GM21526 (cell line): ENCODE measurements around the gene APH1B.
"Not testable (repeated sequence)": the region's sequence is repeated elsewhere in the genome, so short reads cannot be mapped to it uniquely, and the experiment has no call there.

Experiments used
- ATAC-seq: cut with Tn5 transposase; IDR thresholded peaks from one replicate; pipeline ENCODE4 v1.9.1; 2021; ENCODE audit warnings: moderate library complexity; ENCODE audit not compliant: unreplicated experiment, low FRiP score

The APH1B gene

DNA sequence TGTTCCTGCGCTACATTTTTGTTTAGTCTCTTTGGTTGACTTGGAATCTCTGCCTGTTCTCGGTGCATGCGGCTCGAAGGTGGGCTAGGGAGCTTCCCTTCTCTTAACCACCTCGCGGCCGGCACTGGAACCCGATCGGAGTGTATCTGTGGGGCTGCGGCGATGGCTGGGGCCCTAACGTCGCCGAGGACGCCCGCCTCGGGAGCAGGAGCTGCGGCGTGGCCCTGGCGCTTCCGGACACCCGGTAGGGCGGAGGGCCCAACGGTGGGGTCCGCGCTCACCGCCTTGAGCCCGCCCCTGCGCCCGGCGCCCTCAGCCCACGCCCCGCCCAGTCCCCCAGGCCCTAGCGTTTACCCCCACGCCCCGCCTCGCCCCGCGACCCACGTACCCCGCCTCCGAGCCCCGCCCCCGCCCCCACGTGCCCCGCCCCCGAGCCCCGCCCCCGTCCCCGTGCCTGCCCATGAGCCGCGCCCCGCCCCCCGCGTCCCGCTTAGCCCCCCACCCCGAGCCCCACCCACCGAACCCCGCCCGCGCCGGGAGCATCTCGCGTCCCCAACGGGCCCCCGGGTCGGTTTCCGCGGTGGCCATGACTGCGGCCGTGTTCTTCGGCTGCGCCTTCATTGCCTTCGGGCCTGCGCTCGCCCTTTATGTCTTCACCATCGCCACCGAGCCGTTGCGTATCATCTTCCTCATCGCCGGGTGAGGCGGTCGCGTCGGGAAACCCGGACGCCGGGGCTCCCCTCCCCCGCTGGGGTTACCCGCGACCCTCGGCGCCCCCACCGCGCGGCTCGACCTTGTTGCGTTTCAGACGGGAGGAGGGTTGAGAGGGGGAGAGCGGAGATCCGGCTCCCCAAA, at the start of gene APH1B:
TSS of gene APH1B (plus strand) at position 568 of the 855 bp plus-strand sequence. CDS start at position 587, 19 bp downstream.
- ATAC-seq = peak; percentile 63

DNA sequence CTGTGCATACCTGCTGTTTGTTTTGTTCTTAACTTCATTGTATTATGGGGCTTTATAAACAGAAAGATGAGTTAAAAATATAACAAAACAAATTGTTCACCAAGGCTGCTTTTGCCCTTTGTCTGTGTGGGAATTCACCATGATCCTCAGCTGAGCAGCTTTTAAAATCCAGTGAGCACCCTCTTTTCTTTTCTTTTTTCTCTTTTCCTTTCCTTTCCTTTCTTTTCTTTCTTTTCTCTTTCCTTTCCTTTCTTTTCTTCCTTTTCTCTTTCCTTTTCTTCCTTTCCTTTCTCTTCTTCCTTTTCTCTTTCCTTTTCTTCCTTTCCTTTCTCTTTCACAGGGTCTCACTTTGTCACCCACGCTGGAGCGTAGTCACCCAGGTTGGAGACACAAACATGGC, 49.7 kb upstream of the APH1B start:
- ATAC-seq = no peak

DNA sequence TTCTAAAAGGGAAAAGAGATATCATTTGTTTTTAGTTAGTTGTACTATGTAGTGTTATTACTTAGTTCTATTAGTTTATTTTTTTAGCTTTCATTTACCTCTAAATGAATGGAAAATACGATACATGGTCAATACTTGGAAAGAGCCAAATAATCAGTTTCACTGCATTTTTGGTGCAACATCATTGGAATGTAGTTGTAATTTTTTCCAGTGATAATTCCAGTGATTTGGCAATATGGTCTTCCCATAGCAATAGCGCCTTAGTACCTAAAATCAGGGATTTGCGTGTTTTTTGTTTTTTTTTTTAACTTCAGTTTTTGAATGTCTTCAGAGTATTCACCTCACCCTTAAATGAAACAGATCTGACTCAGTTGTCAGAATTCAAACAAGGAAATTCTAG, 46.2 kb upstream of the APH1B start:
- no peak for ATAC-seq

DNA sequence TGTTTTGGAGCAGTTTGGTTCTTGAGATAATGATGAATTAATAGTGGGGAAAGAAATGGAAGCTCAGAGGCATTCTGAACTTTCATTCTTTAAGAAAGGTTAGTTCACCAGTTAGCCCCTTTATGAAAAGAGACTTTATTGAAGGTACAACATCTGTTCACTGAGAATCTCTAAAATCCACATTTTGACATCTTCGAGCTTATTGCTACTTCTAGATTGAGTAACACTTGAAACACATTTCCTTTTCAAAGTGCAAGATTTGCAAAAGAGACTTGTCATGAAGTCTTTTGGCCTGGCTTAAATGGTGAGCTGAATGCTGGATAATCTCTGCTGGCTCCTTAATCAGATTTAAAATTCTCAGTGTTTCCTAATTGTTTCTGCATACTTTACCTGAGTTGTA, 45.7 kb upstream of the APH1B start:
- no peak for ATAC-seq

DNA sequence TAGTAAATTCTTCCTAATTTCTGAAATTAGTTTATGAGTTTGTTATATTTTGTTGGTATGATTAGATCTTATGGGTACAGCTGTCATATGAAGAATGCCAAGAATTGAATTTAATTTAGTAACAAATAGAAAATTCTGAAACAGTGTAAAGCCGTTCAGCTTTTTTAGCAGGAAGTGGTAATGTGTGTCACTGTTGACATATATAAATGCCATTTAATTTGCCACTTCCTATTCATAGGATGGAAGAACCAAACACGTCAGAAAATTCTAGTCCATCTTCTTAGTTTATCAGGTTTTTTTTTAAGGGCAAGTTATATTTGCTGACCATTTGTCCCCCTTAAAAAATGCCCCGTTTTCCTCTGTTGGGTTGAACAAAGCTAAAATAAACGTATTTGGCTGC, 45.0 kb upstream of the APH1B start:
- no peak for ATAC-seq

DNA sequence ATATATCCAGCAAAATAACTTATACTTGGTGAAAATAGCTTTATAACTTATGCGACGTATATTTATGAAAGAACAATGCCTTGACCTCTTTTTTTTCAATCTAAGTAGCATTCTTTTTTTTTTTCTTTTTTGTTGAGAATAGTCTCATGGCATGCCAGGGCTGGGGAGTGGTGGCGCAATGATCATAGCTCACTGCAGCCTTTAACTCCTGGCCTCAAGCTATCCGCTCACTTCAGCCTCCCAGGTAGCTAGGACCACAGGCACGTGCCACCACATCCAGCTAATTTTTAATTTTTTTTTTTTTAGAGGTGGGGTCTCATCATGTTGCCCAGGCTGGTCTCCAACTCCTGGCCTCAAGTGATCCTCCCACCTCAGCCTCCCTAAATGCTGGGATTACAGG, 44.5 kb upstream of the APH1B start:
- no peak for ATAC-seq

DNA sequence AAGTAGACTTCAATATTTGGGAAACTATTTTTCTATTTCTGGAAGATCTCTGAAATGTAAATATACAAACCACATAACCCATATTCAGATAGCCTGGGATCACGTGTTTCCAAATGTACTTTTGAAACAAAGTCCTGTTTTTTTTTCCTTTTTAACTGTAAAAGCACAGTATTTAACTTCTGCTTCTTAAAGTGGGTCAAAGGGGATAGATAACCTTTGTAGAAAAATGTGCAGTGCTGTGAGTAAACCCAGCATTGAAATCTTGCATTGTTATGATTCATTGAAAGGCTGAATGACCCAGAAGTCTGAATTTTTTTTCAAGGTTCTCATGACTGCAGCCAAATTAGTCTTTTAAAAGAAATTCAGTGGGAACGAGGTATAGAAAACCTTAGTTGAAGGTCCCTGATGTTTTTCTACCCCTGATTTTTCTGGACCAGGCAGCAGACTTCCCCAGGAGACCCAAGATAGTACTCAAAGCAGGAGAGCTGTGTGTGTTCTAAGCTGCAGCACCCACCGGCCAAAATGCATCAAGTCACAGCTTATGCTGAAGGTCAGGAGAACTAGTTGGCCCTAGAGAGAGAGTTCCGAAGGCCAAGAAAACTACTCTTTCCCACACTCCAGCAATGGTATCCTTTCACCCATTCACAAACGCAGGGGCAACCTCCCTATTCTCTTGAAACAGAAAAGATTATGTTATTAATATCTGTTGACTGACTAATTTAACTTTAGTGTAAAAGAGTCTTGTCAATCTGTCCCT, 43.6 kb upstream of the APH1B start:
- ATAC-seq = no peak

DNA sequence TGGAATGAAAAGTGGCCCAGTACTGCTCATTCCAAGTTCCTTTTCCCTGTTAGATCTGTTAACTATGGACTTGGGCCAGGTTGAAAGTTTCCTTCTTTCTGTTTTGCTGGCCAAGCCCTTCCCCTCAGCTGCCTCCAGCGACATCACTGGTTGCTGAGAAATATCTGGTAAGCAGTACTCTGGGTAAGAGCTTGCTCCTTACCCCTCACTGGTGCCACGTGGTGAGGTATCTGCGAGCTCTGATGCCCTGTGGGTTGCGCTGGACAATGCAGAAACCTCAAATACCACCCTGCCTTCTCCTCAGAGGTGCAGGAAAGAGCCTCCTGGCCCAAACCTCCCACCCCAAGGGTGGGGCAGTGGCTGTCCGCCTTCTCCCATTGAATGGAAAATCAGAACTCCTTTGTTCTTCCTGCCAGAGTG, 42.9 kb upstream of the APH1B start:
- ATAC-seq = no peak

DNA sequence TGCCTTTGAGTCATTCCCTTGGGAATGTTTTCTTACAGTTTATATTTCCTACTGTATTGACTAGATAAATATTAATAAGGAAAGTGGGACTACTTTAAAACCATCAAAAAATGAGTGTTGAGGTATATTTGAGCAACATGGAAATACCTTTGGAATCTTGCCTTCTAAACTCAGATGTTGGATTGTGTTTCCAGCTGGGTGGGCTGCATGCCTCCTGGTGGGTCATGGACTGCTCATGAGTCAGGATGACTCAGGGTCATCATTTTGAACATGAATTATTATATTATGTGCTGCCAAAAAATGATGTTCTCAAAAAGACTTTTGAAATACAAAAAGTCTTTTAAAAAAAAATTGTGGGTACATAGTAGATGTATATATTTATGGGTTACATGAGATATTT, 41.1 kb upstream of the APH1B start:
- no peak for ATAC-seq

DNA sequence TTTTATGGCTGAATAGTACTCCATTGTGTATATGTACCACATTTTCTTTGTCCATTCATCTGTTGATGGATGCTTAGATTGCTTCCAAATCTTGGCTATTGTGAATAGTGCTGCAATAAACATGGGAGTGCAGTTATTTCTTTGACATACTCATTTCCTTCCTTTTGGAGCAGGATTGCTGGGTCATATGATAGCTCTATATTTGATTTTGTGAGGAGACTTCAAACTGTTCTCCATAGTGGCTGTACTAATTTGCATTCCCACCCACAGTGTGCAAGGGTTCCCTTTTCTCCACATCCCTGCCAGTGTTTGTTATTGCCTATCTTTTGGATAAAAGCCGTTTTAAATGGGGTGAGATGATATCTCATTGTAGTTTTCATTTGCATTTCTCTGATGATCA, 40.3 kb upstream of the APH1B start:
- not testable (repeated sequence) for ATAC-seq

DNA sequence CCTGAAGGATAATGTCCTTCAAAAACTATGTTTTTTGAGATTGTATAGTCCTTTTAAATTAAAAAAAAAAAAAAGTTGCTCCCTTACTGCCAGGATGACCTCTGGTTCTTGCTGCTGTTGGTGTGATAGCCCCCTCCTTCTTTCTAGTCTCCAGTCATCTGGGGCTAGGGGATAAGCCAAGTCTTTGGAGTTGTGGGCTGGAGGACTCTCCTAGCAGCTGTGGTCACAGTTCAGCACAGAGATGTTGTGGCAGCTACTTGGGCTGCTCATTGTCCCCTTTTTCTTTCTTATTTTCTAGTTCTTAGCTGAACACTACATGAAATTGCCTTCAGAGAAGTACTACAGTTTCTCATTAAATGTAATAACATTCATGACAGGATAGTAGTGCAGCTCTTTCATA, 39.2 kb upstream of the APH1B start:
- no peak for ATAC-seq

DNA sequence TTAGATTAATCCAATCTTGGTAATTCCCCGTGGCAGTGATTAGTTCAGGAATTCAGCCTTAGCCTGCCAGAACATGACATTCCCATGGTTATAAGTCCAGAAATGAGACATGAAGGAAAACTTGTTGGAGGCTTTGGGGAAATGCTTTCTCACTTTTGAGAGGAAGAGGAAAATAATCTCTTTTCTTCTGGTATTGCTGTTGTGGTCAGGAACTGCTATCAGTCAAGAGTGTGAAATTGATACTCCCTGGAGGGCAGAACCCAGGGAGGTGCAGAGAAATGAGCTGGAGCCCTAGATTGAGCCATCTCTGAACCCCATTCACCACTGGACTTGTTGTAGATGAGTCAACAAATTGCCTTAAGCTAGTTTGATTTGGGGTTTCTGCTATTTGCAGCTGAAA, 38.6 kb upstream of the APH1B start:
- no peak for ATAC-seq

DNA sequence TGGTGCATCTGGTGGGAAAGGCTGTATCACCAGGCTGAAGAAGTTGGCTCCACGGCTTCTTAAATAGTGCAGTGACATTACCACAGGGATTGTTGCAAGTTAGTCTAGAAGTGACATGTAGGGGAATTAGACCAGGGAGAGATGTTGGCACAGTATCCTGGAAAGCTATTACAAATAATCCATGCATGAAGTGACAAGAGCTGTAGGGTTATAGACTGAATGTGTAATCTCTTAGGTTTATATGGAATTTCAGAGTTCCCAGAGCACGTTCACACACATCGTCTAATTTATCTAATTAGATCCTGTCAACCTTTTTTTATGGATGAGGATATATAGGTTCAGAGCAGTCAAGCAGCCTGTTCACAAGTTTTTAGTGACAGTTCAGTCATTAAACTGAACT, 37.3 kb upstream of the APH1B start:
- ATAC-seq = no peak

DNA sequence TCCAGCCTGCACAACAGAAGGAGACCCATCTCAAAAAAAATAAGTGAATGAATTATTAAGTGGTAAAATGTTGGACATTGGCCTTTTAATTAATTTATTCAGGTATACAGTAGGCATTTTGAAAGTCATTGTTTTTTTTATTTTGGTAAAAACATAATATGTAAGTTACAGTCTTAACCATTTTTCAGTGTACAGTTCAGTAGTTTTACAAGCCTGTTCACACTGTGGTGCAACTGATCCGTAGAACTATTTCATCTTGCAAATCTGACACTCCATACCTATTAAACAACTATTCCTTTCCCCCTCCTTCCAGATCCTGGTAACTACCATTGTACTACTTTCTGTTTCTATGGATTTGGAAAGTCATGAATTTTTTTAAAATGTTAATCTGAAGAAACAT, 36.1 kb upstream of the APH1B start:
- no peak for ATAC-seq

DNA sequence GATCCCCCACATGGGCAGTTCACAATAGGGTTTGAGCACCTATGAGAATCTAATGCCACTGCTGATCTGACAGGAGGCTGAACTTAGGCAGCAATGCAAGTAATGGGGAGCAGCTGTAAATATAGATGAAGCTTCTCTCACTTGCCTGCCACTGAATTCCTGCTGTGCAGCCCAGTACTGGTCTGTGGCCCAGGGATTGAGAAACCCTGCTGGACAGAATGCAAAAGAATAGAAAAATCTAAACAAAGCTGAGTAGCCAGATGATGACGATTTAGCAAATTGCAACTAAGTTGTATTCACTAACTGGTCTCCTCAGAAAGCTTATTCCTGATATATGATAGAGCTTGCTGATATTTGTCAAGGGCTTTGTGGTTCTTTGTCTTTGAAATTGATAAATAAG, 34.3 kb upstream of the APH1B start:
- ATAC-seq = no peak

DNA sequence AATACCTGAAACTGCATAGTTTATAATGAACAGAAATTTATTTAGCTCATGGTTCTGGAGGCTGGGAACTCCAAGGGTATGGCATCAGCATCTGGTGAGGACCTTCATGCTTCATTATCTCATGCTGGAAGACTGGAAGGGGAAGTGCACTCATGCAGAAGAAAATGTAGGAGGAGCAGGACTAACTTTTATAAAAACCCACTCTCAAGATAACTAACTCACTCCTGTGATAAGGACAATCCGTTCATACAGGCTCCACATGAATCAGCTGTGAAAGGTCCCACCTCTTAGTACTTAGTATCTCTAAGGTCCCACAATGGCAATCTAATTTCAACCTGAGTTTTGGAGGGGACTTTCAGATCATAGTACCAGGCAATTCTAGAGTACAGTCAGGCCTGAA, 33.6 kb upstream of the APH1B start:
- no peak for ATAC-seq

DNA sequence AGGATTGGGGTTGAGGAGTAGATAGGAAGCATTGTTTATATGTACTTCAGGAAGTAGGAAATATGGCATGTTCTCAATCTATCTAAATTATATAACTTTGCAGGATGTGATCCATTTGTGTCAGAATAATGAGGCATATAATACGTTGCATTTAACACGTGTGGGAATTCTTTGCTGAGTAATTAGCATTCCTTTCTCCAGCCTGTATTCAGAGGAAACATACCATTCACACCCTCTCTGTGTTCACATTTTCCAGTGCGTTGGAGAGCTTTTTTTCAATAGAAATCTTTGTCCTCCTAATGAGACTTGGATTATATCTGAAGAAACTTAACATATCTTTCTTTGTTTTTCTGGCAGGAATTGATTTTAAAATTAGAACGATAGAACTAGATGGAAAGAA, 33.0 kb upstream of the APH1B start:
- no peak for ATAC-seq

DNA sequence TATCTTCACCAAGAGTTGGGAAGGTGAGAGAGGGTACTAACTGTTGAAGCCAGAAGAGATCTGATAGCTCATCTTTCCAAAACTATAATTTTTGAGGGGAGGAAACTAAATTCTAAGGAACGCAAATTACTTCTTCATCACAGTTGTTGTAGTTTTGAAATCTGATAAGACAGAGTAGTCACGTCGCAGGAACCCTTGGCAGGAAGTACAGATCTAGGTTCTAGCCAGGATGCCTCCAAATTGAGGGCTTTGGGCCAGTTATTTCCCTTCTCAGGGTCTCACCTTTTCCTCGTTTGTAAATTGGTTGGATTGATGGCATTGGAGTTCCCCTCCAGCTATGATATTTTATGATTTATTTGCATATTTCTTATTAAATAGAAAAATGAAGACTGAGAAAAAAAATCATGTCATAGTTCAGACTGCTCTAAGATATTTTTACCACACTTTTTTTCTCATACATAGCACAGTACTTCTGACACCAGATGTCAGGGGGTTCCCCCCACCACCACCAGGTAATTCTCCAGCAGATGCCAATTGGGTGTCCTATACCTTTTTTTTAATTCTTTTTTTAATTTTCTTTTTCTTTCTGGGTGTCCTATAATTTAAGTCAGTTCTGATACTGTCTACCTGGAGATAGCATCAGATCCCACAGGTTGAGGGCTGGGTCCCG, 32.3 kb upstream of the APH1B start:
- no peak for ATAC-seq

DNA sequence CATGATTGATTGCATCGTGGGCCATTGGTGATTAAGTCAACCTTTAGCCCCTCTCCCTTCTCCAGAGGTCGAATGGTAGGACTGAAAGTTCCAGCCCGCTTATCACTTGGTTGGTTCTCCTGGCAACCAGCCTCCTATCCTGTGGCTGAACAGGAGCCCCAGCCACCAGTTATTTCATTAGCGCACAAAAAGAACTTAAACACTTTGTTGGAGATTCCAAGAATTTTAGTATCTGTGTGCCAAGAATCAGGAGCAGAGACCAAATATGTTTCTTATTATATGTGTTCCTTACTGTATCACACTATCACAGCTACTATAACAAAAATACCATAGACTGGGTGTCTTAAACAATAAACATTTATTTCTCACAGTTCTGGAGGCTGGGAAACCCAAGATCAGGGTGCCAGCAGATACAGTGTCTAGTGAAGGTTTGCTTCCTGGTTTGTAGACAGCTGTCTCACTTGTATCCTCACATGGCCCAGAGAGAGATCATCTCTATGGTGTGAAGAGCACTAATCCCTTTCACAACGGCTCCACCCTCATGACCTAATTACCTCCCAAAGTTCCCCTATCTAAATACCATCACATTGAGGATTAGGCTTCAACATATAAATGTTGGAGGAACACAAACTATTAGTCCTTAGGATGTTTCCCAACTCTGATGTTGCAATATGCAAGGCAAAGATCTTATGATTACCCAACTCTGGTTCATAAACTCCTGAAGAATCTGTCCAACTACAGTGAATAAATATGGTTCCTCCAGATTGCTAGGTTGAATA, 30.5 kb upstream of the APH1B start:
- ATAC-seq = no peak

DNA sequence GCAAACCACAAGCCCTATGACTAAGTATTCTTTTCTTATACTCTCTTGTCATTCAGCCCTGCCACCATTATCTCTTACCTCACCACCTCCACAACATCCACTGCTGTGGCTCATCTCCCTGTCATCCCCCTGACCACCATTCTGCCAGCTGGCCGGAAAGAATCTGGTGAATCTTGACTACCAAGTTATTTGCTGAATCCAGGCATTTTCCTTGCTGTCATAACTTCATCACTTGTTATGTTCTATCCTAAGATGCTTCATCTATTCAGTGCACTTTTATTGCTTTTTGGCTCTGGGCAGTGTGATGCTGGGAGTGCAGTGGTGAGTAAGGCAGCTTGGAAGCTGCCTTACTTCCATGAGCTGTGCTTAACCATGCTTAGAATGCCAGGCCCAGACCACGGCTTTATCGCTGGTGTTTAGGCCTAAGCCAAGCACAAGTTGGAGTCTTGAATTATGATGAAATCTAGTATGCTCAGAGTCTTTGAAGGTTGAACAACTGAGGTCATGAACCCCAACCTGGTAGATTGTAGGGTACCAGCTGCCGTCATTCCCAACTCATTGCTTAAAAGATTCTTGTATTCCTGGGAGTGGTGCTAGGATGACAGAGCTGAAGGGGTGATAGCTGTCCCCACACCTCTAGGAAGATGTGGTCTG, 27.0 kb upstream of the APH1B start:
- no peak for ATAC-seq
